GM23338 (cell line): Measurements from ENCODE around the gene WWOX. TPM values are rescaled to one million over a fixed set of nuclear protein-coding genes. Genes with fewer than 3 reads are reported as not detected.

Source experiments
- ATAC-seq: fragments of 200-7000 bp; cut with Tn5 transposase; 3 replicates; pipeline ENCODE4 v1.9.1; 2020
- DNase-seq: peaks from one replicate; pipeline ENCODE4 v3.0.0-alpha.2; 2015; ENCODE audit warnings: low spot score
- H2AFZ ChIP-seq: fragments of 200-600 bp; sonication (generic); 2 replicates; pipeline ENCODE4 v1.8.0; 2016; ENCODE audit warnings: antibody characterized with exemption, mild to moderate bottlenecking, moderate library complexity
- H3F3A ChIP-seq: fragments of 200-600 bp; sonication (generic); replicated peaks from 2 replicates; pipeline ENCODE4 v1.8.0; 2017; ENCODE audit warnings: antibody characterized with exemption, mixed run types, low read depth
- H3K27ac ChIP-seq: fragments of 200-600 bp; sonication (generic); 2 replicates; pipeline ENCODE4 v1.6.1; 2016; ENCODE audit warnings: low read depth
- H3K27me3 ChIP-seq: fragments of 200-600 bp; sonication (generic); 2 replicates; pipeline ENCODE4 v1.8.0; 2016; ENCODE audit warnings: mild to moderate bottlenecking, mixed run types, moderate library complexity; ENCODE audit not compliant: insufficient read depth
- H3K36me3 ChIP-seq: fragments of 200-600 bp; sonication (generic); 2 replicates; pipeline ENCODE4 v1.8.0; 2016; ENCODE audit warnings: mild to moderate bottlenecking; ENCODE audit not compliant: insufficient read depth
- H3K4me1 ChIP-seq: fragments of 200-600 bp; sonication (generic); 2 replicates; pipeline ENCODE4 v1.8.0; 2016; ENCODE audit warnings: mild to moderate bottlenecking, moderate library complexity; ENCODE audit not compliant: insufficient read depth
- H3K4me2 ChIP-seq: fragments of 200-600 bp; sonication (generic); 2 replicates; pipeline ENCODE4 v1.7.1; 2017; ENCODE audit warnings: mixed run types
- H3K4me3 ChIP-seq: fragments of 200-600 bp; sonication (generic); 2 replicates; pipeline ENCODE4 v1.6.1; 2016; ENCODE audit warnings: mixed run types
- H3K79me2 ChIP-seq: fragments of 200-600 bp; sonication (generic); replicated peaks from 2 replicates; pipeline ENCODE4 v1.8.0; 2017; ENCODE audit warnings: mild to moderate bottlenecking; ENCODE audit not compliant: insufficient read depth
- H3K9me2 ChIP-seq: fragments of 200-600 bp; sonication (generic); 2 replicates; pipeline ENCODE4 v1.8.0; 2017; ENCODE audit not compliant: insufficient read depth
- H4K20me1 ChIP-seq: fragments of 200-600 bp; sonication (generic); replicated peaks from 2 replicates; pipeline ENCODE4 v1.8.0; 2017; ENCODE audit warnings: mild to moderate bottlenecking; ENCODE audit not compliant: insufficient read depth
- H3K27ac Mint-ChIP-seq: 2 replicates; pipeline ENCODE4 v1.8.0; 2020; ENCODE audit warnings: inconsistent platforms, mild to moderate bottlenecking, moderate library complexity, mixed read lengths
- H3K27me3 Mint-ChIP-seq: 3 replicates; pipeline ENCODE4 v1.8.0; 2022; ENCODE audit warnings: low read depth, mild to moderate bottlenecking, moderate library complexity, mixed read lengths, inconsistent platforms; ENCODE audit not compliant: insufficient read depth, poor library complexity
- H3K36me3 Mint-ChIP-seq: 3 replicates; pipeline ENCODE4 v1.8.0; 2021; ENCODE audit warnings: low read depth, mild to moderate bottlenecking, inconsistent platforms, moderate library complexity, mixed read lengths
- H3K4me1 Mint-ChIP-seq: 3 replicates; pipeline ENCODE4 v1.8.0; 2020; ENCODE audit warnings: mild to moderate bottlenecking, inconsistent platforms, mixed read lengths
- H3K4me3 Mint-ChIP-seq: 3 replicates; pipeline ENCODE4 v1.8.0; 2021; ENCODE audit warnings: moderate library complexity, mild to moderate bottlenecking, inconsistent platforms, mixed read lengths
- H3K9me3 Mint-ChIP-seq: 3 replicates; pipeline ENCODE4 v1.8.0; 2020; ENCODE audit warnings: moderate library complexity, mild to moderate bottlenecking, inconsistent platforms, mixed read lengths
- CREB1 ChIP-seq: fragments of 250-450 bp; sonication (Bioruptor Pico); IDR thresholded peaks from 2 replicates; pipeline ENCODE4 v1.5.0; 2020; ENCODE audit warnings: low read depth, mild to moderate bottlenecking, moderate library complexity
- CTCF ChIP-seq, 2 experiments: fragments of 200-600 bp in 1 of 2; sonication (generic) in 1 of 2; conservative IDR thresholded peaks; 2 replicates each; pipeline versions ENCODE4 v1.5.1 to v1.6.1; 2016 to 2017; ENCODE audit warnings: antibody characterized with exemption in 2 of 2, low read depth in 2 of 2, mild to moderate bottlenecking in 2 of 2, moderate library complexity in 1 of 2
- EZH2 ChIP-seq: fragments of 200-600 bp; sonication (generic); IDR thresholded peaks from one replicate; pipeline ENCODE4 v1.8.0; 2017; ENCODE audit warnings: antibody characterized with exemption, mild to moderate bottlenecking, low read depth; ENCODE audit not compliant: unreplicated experiment
- EZH2phosphoT487 ChIP-seq: fragments of 200-600 bp; sonication (generic); IDR thresholded peaks from one replicate; pipeline ENCODE4 v1.8.1; 2018; ENCODE audit warnings: antibody characterized with exemption; ENCODE audit not compliant: unreplicated experiment
- JUNB ChIP-seq: IDR thresholded peaks from one replicate; pipeline ENCODE4 v1.6.1; 2016; ENCODE audit warnings: antibody characterized with exemption; ENCODE audit not compliant: unreplicated experiment
- NANOG ChIP-seq: IDR thresholded peaks from 2 replicates; pipeline ENCODE4 v1.6.1; 2016; ENCODE audit warnings: antibody characterized with exemption, borderline replicate concordance
- POLR2AphosphoS5 ChIP-seq: IDR thresholded peaks from 2 replicates; pipeline ENCODE4 v1.6.1; 2016; ENCODE audit warnings: antibody characterized with exemption, low read depth
- STAT1 ChIP-seq: IDR thresholded peaks from one replicate; pipeline ENCODE4 v1.6.1; 2016; ENCODE audit warnings: antibody characterized with exemption; ENCODE audit not compliant: unreplicated experiment
- ZNF114 ChIP-seq: fragments of 250-450 bp; sonication (Bioruptor Pico); IDR thresholded peaks from 2 replicates; pipeline ENCODE4 v1.5.0; 2020; ENCODE audit warnings: mild to moderate bottlenecking, moderate library complexity
- ZNF331 ChIP-seq: fragments of 250-450 bp; sonication (Bioruptor Pico); IDR thresholded peaks from 2 replicates; pipeline ENCODE4 v1.5.0; 2020; ENCODE audit warnings: low read depth, mild to moderate bottlenecking, moderate library complexity
- ZNF462 ChIP-seq: fragments of 250-450 bp; sonication (Bioruptor Pico); IDR thresholded peaks from 2 replicates; pipeline ENCODE4 v1.5.0; 2020; ENCODE audit warnings: mild to moderate bottlenecking, moderate library complexity
- polyA plus RNA-seq: library from polyadenylated mRNA; unstranded; fragments of >200 nt; fragmentation: Nextera tagmentation; extraction: Ambion mirVana; gene quantifications from 2 replicates; pipeline ENCODE4 v1.2.1, GENCODE V29; 2016
- total RNA-seq: library from RNA; depleted of rRNA; stranded (reverse); fragments of >200 nt; shearing (Covaris generic); gene quantifications from 2 replicates; pipeline ENCODE4 v1.2.3, GENCODE V29; 2014
- TF ChIP-seq, protein P1 (sequence below): IDR thresholded peaks from 2 replicates; pipeline ENCODE4 v1.6.1; 2016; ENCODE audit warnings: antibody characterized with exemption
- TF ChIP-seq, protein P2 (sequence below): IDR thresholded peaks from one replicate; pipeline ENCODE4 v1.6.1; 2018; ENCODE audit warnings: antibody characterized with exemption; ENCODE audit not compliant: unreplicated experiment

The WWOX gene
- total and polyA plus RNA-seq, 2 experiments from 2014 or later, result 10.0 to 19.3 TPM

GRCh38 chr16:79194291-79194690, 1094.8 kb downstream of the WWOX start:
- Histone ChIP-seq H2AFZ (no peak overlapping the region), H3K79me2 (no peaks in the 10 kb centered on the region), H3F3A (no peaks in the 10 kb centered on the region), H3K27me3 (no peaks in the 10 kb centered on the region), H3K4me1 (no peaks in the 10 kb centered on the region; the same call in 1 of the 2 replicates), H3K9me2 (no peaks in the 10 kb centered on the region), H3K4me2 (no peak overlapping the region), H3K36me3 (no peaks in the 10 kb centered on the region), H4K20me1 (no peaks in the 10 kb centered on the region), H3K27ac (no peak overlapping the region), H3K4me3 (no peak overlapping the region)
- H3K9me3 Mint-ChIP-seq, result peaks cover 2% of the 10 kb centered on the region; the same call in 1 of the 3 replicates
- TF ChIP-seq, protein P1, sequence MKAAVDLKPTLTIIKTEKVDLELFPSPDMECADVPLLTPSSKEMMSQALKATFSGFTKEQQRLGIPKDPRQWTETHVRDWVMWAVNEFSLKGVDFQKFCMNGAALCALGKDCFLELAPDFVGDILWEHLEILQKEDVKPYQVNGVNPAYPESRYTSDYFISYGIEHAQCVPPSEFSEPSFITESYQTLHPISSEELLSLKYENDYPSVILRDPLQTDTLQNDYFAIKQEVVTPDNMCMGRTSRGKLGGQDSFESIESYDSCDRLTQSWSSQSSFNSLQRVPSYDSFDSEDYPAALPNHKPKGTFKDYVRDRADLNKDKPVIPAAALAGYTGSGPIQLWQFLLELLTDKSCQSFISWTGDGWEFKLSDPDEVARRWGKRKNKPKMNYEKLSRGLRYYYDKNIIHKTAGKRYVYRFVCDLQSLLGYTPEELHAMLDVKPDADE, result no peak
- no peak for TF ChIP-seq EZH2phosphoT487
- no peak for TF ChIP-seq EZH2
- TF ChIP-seq ZNF331 (CRISPR knock-in tag), result no peak
- no peak for TF ChIP-seq NANOG
- TF ChIP-seq JUNB, result no peak
- no peak for TF ChIP-seq CREB1 (CRISPR knock-in tag)
- TF ChIP-seq STAT1, result no peak
- no peak for TF ChIP-seq ZNF114 (CRISPR knock-in tag)
- TF ChIP-seq POLR2AphosphoS5, result no peak
- TF ChIP-seq ZNF462 (CRISPR knock-in tag), result no peak
- TF ChIP-seq, protein P2, sequence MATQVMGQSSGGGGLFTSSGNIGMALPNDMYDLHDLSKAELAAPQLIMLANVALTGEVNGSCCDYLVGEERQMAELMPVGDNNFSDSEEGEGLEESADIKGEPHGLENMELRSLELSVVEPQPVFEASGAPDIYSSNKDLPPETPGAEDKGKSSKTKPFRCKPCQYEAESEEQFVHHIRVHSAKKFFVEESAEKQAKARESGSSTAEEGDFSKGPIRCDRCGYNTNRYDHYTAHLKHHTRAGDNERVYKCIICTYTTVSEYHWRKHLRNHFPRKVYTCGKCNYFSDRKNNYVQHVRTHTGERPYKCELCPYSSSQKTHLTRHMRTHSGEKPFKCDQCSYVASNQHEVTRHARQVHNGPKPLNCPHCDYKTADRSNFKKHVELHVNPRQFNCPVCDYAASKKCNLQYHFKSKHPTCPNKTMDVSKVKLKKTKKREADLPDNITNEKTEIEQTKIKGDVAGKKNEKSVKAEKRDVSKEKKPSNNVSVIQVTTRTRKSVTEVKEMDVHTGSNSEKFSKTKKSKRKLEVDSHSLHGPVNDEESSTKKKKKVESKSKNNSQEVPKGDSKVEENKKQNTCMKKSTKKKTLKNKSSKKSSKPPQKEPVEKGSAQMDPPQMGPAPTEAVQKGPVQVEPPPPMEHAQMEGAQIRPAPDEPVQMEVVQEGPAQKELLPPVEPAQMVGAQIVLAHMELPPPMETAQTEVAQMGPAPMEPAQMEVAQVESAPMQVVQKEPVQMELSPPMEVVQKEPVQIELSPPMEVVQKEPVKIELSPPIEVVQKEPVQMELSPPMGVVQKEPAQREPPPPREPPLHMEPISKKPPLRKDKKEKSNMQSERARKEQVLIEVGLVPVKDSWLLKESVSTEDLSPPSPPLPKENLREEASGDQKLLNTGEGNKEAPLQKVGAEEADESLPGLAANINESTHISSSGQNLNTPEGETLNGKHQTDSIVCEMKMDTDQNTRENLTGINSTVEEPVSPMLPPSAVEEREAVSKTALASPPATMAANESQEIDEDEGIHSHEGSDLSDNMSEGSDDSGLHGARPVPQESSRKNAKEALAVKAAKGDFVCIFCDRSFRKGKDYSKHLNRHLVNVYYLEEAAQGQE, result no peak
- no peak for TF ChIP-seq CTCF (conservative IDR thresholded peaks at IDR 0.05; ENCODE audit: low read depth in 2 of 2)
- no peak overlapping the region for H3K27ac Mint-ChIP-seq
- peaks cover 4% of the 10 kb centered on the region for H3K27me3 Mint-ChIP-seq
- ATAC-seq (no peak), DNase-seq (no peak)
- no peak overlapping the region for H3K4me3 Mint-ChIP-seq
- no peaks in the 10 kb centered on the region for H3K36me3 Mint-ChIP-seq
- H3K4me1 Mint-ChIP-seq, result peaks cover 9% of the 10 kb centered on the region; the same call in 1 of the 3 replicates
